GM12891 (cell line): ENCODE data around the gene GDPD4.

Source experiments
- POLR2A ChIP-seq: IDR thresholded peaks from 2 replicates; pipeline ENCODE4 v1.6.1; 2011; ENCODE audit warnings: low read depth, low read length, control low read depth
- TAF1 ChIP-seq: IDR thresholded peaks from 2 replicates; pipeline ENCODE4 v1.6.1; 2011; ENCODE audit warnings: low read depth, low read length, control low read depth

DNA sequence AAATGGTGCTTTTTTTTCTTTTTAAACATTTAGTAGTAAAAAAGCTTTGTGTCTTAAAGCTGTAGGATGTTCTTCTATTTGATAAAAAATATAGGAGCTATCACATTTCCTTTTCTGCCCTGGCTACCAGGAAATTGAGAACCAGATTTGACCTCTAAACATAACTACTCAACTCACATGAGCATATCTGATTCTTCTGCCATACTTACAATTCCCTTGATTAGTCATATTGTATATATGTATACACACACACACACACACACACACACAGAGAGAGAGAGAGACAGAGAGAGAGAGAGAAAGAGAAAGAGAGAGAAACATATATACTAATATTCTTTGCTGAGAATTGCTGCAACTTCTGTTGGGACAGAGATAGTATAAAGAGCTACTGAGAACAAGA lies 23.0 kb upstream of the GDPD4 start:
- no peak for TF ChIP-seq POLR2A
- no peak for TF ChIP-seq TAF1
